Neuronal stem cell (in vitro differentiated cells): Measurements from ENCODE around the gene EEF1G.
"Not testable (repeated sequence)": the region's sequence is repeated elsewhere in the genome, so short reads cannot be mapped to it uniquely, and the experiment has no call there.

Experiments
- DNase-seq: peaks from one replicate; pipeline ENCODE4 v3.0.0-alpha.2; 2013; ENCODE audit warnings: low spot score
- H2AFZ ChIP-seq: one replicate; pipeline ENCODE4 v1.6.1; 2013; ENCODE audit warnings: mild to moderate bottlenecking, low read length, inconsistent platforms
- H2AK5ac ChIP-seq: 2 replicates; pipeline ENCODE4 v1.6.1; 2013; ENCODE audit warnings: low read depth, mild to moderate bottlenecking, inconsistent platforms, low read length, moderate library complexity, mixed read lengths
- H2BK120ac ChIP-seq: 2 replicates; pipeline ENCODE4 v1.6.1; 2013; ENCODE audit warnings: low read depth, mild to moderate bottlenecking, inconsistent platforms, low read length, moderate library complexity, mixed read lengths
- H2BK12ac ChIP-seq: one replicate; pipeline ENCODE4 v1.6.1; 2013; ENCODE audit warnings: low read length, inconsistent platforms
- H2BK15ac ChIP-seq: 2 replicates; pipeline ENCODE4 v1.6.1; 2013; ENCODE audit warnings: mild to moderate bottlenecking, low read length, inconsistent platforms, mixed read lengths
- H2BK5ac ChIP-seq: one replicate; pipeline ENCODE4 v1.6.1; 2013; ENCODE audit warnings: inconsistent platforms, mild to moderate bottlenecking, low read length, moderate library complexity
- H3K14ac ChIP-seq: one replicate; pipeline ENCODE4 v1.6.1; 2013; ENCODE audit warnings: low read length, inconsistent platforms
- H3K18ac ChIP-seq: 2 replicates; pipeline ENCODE4 v1.6.1; 2013; ENCODE audit warnings: low read length, inconsistent platforms
- H3K23ac ChIP-seq: 2 replicates; pipeline ENCODE4 v1.6.1; 2013; ENCODE audit warnings: low read depth, mild to moderate bottlenecking, mixed read lengths, low read length, inconsistent platforms; ENCODE audit not compliant: poor library complexity
- H3K27ac ChIP-seq: replicated peaks from 3 replicates; pipeline ENCODE4 v1.5.1; 2013; ENCODE audit warnings: low read length, inconsistent platforms
- H3K27me3 ChIP-seq, 3 experiments: 2 replicates each; pipeline ENCODE4 v1.6.1; 2013; ENCODE audit warnings: low read length in 3 of 3, mild to moderate bottlenecking in 2 of 3, inconsistent platforms in 1 of 3, low read depth in 1 of 3, mixed read lengths in 1 of 3, moderate library complexity in 1 of 3; ENCODE audit not compliant: control insufficient read depth in 3 of 3, insufficient read depth in 3 of 3
- H3K36me3 ChIP-seq, 2 donors: replicated peaks in 1 of 2; 2 replicates each; pipeline ENCODE4 v1.6.1; 2013; ENCODE audit warnings: low read length in 2 of 2; ENCODE audit not compliant: control insufficient read depth in 2 of 2, insufficient read depth in 2 of 2
- H3K4ac ChIP-seq: 2 replicates; pipeline ENCODE4 v1.6.1; 2013; ENCODE audit warnings: inconsistent platforms, mild to moderate bottlenecking, low read length, moderate library complexity
- H3K4me1 ChIP-seq, 2 donors: 1 replicate in 1 of 2; 2 replicates in 1 of 2; pipeline ENCODE4 v1.6.1; 2013; ENCODE audit warnings: low read length in 2 of 2, low read depth in 1 of 2; ENCODE audit not compliant: control insufficient read depth in 2 of 2, insufficient read depth in 1 of 2
- H3K4me2 ChIP-seq: one replicate; pipeline ENCODE4 v1.6.1; 2013; ENCODE audit warnings: mild to moderate bottlenecking, low read length, inconsistent platforms; ENCODE audit not compliant: insufficient read depth, poor library complexity, severe bottlenecking
- H3K4me3 ChIP-seq, 2 donors: 2 replicates each; pipeline ENCODE4 v1.5.1; 2013; ENCODE audit warnings: low read length in 2 of 2, mild to moderate bottlenecking in 2 of 2, inconsistent platforms in 1 of 2, moderate library complexity in 1 of 2
- H3K79me1 ChIP-seq: one replicate; pipeline ENCODE4 v1.6.1; 2013; ENCODE audit warnings: low read depth, mild to moderate bottlenecking, inconsistent platforms, low read length, moderate library complexity
- H3K9ac ChIP-seq: one replicate; pipeline ENCODE4 v1.6.1; 2013; ENCODE audit warnings: mild to moderate bottlenecking, low read depth, low read length, inconsistent platforms; ENCODE audit not compliant: poor library complexity
- H3K9me3 ChIP-seq, 2 donors: replicated peaks in 1 of 2; 2 replicates each; pipeline versions ENCODE3 to v1.6.1; 2013; ENCODE audit warnings: low read length in 2 of 2, mild to moderate bottlenecking in 2 of 2, inconsistent platforms in 1 of 2, low read depth in 1 of 2, mixed read lengths in 1 of 2, moderate library complexity in 1 of 2; ENCODE audit not compliant: control insufficient read depth in 2 of 2, insufficient read depth in 1 of 2
- H4K8ac ChIP-seq: one replicate; pipeline ENCODE4 v1.6.1; 2013; ENCODE audit warnings: low read depth, mild to moderate bottlenecking, inconsistent platforms, low read length, moderate library complexity
- H4K91ac ChIP-seq: one replicate; pipeline ENCODE4 v1.6.1; 2013; ENCODE audit warnings: low read length, low read depth, mild to moderate bottlenecking, inconsistent platforms; ENCODE audit not compliant: poor library complexity
- WGBS, 2 donors: extraction: QIAGEN DNeasy Blood & Tissue Kit; methylation state at CpG; one replicate each; pipeline ENCODE4 v1.1.7; 2013; ENCODE audit warnings: missing lambda C conversion rate in 2 of 2, mixed read lengths in 1 of 2; ENCODE audit not compliant: insufficient read length in 2 of 2, insufficient replicate concordance in 1 of 2; ENCODE audit errors: extremely low coverage in 2 of 2; 5-methylcytosine and 5-hydroxymethylcytosine counted together

The EEF1G gene

DNA sequence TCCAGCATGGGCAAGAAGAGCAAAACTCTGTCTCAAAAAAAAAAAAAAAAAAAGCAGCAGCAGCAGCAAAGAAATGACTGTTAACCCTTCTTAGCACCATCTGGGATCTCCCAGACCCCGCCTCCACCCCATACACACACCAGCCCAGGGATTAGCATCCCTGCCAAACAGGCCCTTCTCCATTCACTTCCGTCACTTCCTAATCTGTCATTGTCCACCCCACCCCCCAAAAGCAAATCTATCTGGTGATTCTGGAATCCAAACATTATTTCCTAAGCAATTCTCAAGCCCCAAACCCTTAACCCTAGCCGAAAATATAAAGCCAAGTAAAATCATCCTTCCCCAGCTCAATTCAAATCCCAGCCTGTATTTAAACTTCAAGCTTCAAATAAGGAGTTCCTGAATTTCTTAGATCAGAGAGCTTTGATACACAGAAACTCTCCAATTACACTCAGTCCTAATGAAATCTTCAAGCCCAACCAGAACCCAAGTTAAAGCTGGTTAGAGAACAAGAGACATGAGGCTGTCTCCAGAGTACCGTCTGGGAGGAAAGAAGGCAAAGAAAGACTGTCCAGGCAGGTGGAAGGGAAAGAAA is 21.1 kb downstream of the EEF1G start:
- Histone ChIP-seq H2AFZ (peak overlapping the region; percentile 83), H4K91ac (no peak overlapping the region), H3K18ac (peak overlapping the region; percentile 90), H3K36me3 (peaks cover 7 to 15% of the 10 kb centered on the region in 2 donors), H3K4me2 (peak overlapping the region; percentile 37), H3K23ac (no peak overlapping the region), H3K4ac (no peak overlapping the region), H2BK12ac (peak overlapping the region; percentile 96), H3K9me3 (no peaks in the 10 kb centered on the region), H3K9ac (peak overlapping the region; percentile 38), H2BK5ac (peak overlapping the region; percentile 66), H3K14ac (no peak overlapping the region), H3K79me1 (no peaks in the 10 kb centered on the region), H3K27me3 (peaks cover 0 to 16% (median 5%) of the 10 kb centered on the region in 3 experiments), H4K8ac (no peak overlapping the region), H2BK15ac (no peak overlapping the region), H3K27ac (peak overlapping the region; percentile 88), H2AK5ac (no peak overlapping the region), H2BK120ac (peak overlapping the region; percentile 21), H3K4me3 (no peak overlapping the region), H3K4me1 (peaks cover 47 to 48% of the 10 kb centered on the region in 2 donors)
- no CpG with 5 or more reads among the region's 4 CpGs for WGBS, 2 donors
- no peak for DNase-seq

DNA sequence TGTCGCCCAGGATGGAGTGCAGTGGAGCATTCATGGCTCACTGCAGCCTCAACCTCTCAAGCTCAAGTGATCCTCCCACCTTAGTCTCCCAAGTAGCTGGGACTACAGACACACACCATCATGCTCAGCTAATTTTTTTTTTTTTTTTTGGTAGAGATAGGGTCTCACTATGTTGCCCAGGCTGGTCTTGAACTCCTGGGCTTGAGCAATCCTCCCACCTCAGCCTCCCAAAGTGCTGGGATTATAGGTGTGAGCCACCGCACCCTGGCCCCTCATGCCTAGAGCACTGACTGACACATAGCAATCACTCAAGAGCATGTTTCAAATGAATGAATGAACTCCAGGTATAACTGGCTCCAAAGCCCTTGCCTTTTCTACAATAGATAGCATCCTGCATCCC is 23.2 kb downstream of the EEF1G start:
- H3K9me3 ChIP-seq, H2AK5ac ChIP-seq, H2AFZ ChIP-seq, H2BK12ac ChIP-seq, H3K4ac ChIP-seq, H3K14ac ChIP-seq, H3K18ac ChIP-seq, H3K23ac ChIP-seq, H2BK15ac ChIP-seq, H3K4me3 ChIP-seq, H3K9ac ChIP-seq, H3K27ac ChIP-seq, H3K79me1 ChIP-seq, DNase-seq, H2BK5ac ChIP-seq, H3K36me3 ChIP-seq, H3K4me2 ChIP-seq, H2BK120ac ChIP-seq, H4K91ac ChIP-seq, H4K8ac ChIP-seq: not testable (repeated sequence)
- WGBS, 2 donors, result no CpG with 5 or more reads among the region's 2 CpGs
- H3K4me1 ChIP-seq, result peaks cover 38 to 44% of the 10 kb centered on the region in 2 donors
- peaks cover 0 to 33% (median 20%) of the 10 kb centered on the region in 3 experiments for H3K27me3 ChIP-seq

DNA sequence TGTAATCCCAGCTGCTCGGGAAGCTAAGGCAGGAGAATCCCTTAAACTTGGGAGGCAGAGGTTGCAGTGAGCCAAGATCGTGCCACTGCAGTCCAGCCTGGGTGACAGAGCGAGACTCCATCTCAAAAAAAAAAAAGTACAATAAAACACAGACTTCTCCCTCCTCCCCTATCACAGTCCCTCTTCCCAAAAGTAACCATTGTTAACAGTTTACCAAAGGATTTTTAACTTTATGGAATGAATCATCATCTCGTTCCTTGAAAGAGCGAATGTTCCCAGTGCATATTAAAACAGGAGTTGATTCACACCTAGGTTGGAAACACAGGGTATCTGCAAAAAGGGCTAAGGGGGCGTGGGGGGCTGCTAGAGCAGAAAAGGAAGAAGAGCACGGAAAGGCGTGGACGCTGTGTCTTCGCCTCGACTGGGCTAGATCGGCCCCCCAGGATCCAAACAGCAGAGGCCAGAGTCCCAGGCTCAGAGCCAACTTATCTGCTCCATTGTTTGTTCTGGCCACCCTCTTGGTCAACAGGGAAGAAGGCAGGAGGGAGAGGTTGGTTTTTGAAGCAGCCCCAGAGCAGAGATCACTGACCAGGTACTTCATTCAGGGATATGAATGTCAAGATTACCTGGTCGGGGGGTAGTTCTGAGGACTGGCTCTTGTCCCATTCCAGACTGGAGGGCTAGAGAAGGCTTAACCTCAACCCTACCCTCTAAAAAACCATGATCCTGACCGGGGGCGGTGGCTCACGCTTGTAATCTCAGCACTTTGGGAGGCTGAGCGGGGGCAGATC is 25.0 kb downstream of the EEF1G start:
- Histone ChIP-seq H3K18ac (no peak overlapping the region), H2BK5ac (no peak overlapping the region), H3K9ac (no peak overlapping the region), H3K36me3 (no peaks in the 10 kb centered on the region), H3K9me3 (no peaks in the 10 kb centered on the region), H2AK5ac (peak overlapping the region; percentile 40), H3K27me3 (peaks cover 15 to 50% (median 37%) of the 10 kb centered on the region in 3 experiments), H4K8ac (no peak overlapping the region), H3K4ac (peak overlapping the region; percentile 29), H2BK15ac (peak overlapping the region; percentile 76), H3K79me1 (peaks cover 3% of the 10 kb centered on the region), H2BK12ac (peak overlapping the region; percentile 43), H2AFZ (no peak overlapping the region), H3K14ac (no peak overlapping the region), H3K27ac (no peak overlapping the region), H2BK120ac (no peak overlapping the region), H4K91ac (no peak overlapping the region), H3K23ac (no peak overlapping the region), H3K4me1 (peaks cover 37 to 45% of the 10 kb centered on the region in 2 donors), H3K4me2 (no peak overlapping the region), H3K4me3 (no peak overlapping the region)
- no peak for DNase-seq
- no CpG with 5 or more reads among the region's 17 CpGs for WGBS, 2 donors

DNA sequence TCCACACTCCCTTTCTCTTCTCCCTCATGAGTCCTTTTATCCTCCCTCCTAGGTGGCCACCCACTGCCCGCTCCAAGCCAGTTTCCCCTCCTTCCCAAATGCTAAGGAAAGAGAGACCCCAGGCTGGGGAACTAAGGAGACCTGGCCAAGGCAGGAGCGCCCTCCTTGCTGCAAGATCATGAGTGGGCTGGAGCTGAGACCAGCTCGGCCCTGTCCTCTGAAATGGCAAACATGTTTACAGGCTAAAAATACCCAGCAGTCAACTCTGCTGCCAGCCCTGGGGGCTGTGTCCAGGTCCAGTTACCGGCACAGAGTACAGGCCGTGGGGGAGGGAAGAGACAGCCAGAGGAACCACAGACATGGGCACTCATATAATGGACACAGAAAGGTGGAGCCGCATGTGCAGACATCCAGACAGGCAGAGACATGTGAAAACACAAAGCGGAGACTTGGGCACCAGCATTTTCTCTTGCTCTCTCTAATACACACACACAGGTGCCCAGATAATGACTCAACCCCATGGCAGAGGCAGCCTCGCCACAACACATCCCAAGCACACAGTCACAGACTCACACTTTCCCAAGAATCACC is 25.9 kb downstream of the EEF1G start:
- Histone ChIP-seq H3K36me3 (no peaks in the 10 kb centered on the region), H4K8ac (no peak overlapping the region), H3K4me2 (peak overlapping the region; percentile 97), H3K14ac (no peak overlapping the region), H3K18ac (peak overlapping the region; percentile 55), H3K23ac (no peak overlapping the region), H2BK5ac (peak overlapping the region; percentile 67), H3K4me3 (no peak overlapping the region), H3K27me3 (peaks cover 21 to 59% (median 47%) of the 10 kb centered on the region in 3 experiments), H2AK5ac (peak overlapping the region; percentile 61), H2AFZ (peak overlapping the region; percentile 83), H2BK120ac (peak overlapping the region; percentile 62), H3K27ac (no peak overlapping the region), H2BK12ac (peak overlapping the region; percentile 65), H3K9ac (no peak overlapping the region), H2BK15ac (peak overlapping the region; percentile 72), H3K79me1 (peaks cover 3% of the 10 kb centered on the region), H4K91ac (no peak overlapping the region), H3K4me1 (peaks cover 36 to 40% of the 10 kb centered on the region in 2 donors), H3K9me3 (no peaks in the 10 kb centered on the region), H3K4ac (no peak overlapping the region)
- no peak for DNase-seq
- no CpG with 5 or more reads among the region's 8 CpGs for WGBS, 2 donors
